ENCODE data around the gene LZTS3.
"Not testable (repeated sequence)": the region's sequence is repeated elsewhere in the genome, so short reads cannot be mapped to it uniquely, and the experiment has no call there.

Gene LZTS3

GRCh38 chr20:3172933-3173609 is at the start of gene LZTS3:
TSS of gene LZTS3 (minus strand) at chr20:3173549. CDS start at chr20:3167163, 6,386 bp downstream.
- DNase-seq = peak; percentile 74 to 81

GRCh38 chr20:3221398-3222226 is 48.3 kb upstream of the LZTS3 start:
- no peak for DNase-seq

- peak; percentile 82 to 84 for DNase-seq
Observed at GRCh38 chr20:3218307-3218988, 45.1 kb upstream of the LZTS3 start.

- not testable (repeated sequence) for DNase-seq
Observed at GRCh38 chr20:3215359-3215917, 42.1 kb upstream of the LZTS3 start.

- no peak for DNase-seq
Observed at GRCh38 chr20:3213226-3213625, 39.9 kb upstream of the LZTS3 start.

GRCh38 chr20:3210346-3210745 is 37.0 kb upstream of the LZTS3 start:
- DNase-seq = no peak

- DNase-seq = peak in 1 of 2 donors; percentile 18
Observed at GRCh38 chr20:3209946-3210317, 36.6 kb upstream of the LZTS3 start.

GRCh38 chr20:3209257-3209945 is 36.1 kb upstream of the LZTS3 start, which contains the start of gene ITPA:
TSS of gene ITPA (plus strand) at chr20:3209498. CDS start at chr20:3209552, 54 bp downstream.
- DNase-seq = peak; percentile 67 to 71

GRCh38 chr20:3208786-3209256 is 35.5 kb upstream of the LZTS3 start:
- DNase-seq = no peak

GRCh38 chr20:3204124-3204794 is 30.9 kb upstream of the LZTS3 start, which contains the start of gene DDRGK1:
TSS of gene DDRGK1 (minus strand) at chr20:3204682. CDS start at chr20:3204627, 55 bp downstream.
- peak; percentile 93 to 96 for DNase-seq

- peak; percentile 38 to 47 for DNase-seq
Observed at GRCh38 chr20:3203315-3204123, 30.2 kb upstream of the LZTS3 start.

- no peak for DNase-seq
Observed at GRCh38 chr20:3202965-3203314, 29.6 kb upstream of the LZTS3 start.

- no peak for DNase-seq
Observed at GRCh38 chr20:3199976-3200755, 26.8 kb upstream of the LZTS3 start.

GRCh38 chr20:3199206-3199605 is 25.9 kb upstream of the LZTS3 start:
- no peak for DNase-seq

GRCh38 chr20:3195590-3196237 is 22.4 kb upstream of the LZTS3 start:
- DNase-seq = no peak

- no peak for DNase-seq
Observed at GRCh38 chr20:3194617-3195280, 21.4 kb upstream of the LZTS3 start.

- DNase-seq = no peak
Observed at GRCh38 chr20:3193806-3194616, 20.7 kb upstream of the LZTS3 start.
